GM13976 (cell line): Measurements from ENCODE around the gene ELMO1.

Experiments
- DNase-seq: peaks from one replicate; pipeline ENCODE4 v3.0.0; 2012; ENCODE audit warnings: low spot score
- in situ Hi-C: fragments of 300-500 bp; cut with MboI; formaldehyde crosslinking; loops from one replicate; pipeline ENCODE4 v1.12.0; 2022; ENCODE audit warnings: low sequenced_read_pairs, mixed read lengths, inconsistent platforms; ENCODE audit not compliant: unreplicated experiment
- TF ChIP-seq, protein P1 (sequence below): IDR thresholded peaks from 2 replicates; pipeline ENCODE4 v1.5.1; 2012; ENCODE audit warnings: borderline replicate concordance, mild to moderate bottlenecking; ENCODE audit not compliant: insufficient read depth; ENCODE audit errors: extremely low read depth, missing control alignments, control extremely low read depth

ELMO1 gene

DNA sequence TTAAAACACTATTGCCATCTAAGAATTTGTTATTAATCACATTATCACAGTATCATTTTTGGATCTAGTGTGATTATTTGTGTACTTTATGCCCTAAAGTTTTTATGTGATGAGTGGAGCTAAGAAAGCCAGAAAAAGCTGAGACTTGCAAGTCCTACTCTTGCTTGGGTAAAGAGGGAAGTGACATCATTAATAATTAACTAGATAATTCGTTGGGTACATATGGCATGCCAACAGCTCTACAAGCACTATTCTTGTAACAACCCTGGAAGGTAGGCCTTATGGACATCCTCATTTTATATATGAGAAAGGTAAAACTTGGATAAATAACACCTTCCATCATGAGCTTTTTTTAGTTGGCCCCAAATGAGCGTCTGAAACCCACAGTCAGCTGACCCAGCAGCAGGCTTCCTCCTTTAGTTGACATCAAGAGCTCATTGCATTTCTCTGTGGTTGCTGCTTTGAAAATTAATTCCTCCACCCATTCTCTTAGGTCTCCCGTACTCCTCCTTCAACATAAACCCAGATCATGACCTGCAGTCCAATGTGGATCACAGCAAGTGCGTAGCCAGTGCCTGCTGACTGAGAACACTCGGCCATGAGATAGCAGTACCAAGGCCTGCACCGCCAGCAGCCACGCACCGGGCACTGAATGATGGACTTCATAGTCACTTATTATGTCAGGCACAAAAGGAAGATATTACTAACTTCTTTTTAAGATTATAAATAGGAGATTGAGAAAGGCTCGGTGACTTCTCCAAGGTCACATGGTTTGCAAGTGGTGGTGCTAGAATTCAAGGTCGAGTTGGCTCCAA lies 432.4 kb downstream of the ELMO1 start:
- in situ Hi-C loops: no loop called here
- TF ChIP-seq, protein P1, sequence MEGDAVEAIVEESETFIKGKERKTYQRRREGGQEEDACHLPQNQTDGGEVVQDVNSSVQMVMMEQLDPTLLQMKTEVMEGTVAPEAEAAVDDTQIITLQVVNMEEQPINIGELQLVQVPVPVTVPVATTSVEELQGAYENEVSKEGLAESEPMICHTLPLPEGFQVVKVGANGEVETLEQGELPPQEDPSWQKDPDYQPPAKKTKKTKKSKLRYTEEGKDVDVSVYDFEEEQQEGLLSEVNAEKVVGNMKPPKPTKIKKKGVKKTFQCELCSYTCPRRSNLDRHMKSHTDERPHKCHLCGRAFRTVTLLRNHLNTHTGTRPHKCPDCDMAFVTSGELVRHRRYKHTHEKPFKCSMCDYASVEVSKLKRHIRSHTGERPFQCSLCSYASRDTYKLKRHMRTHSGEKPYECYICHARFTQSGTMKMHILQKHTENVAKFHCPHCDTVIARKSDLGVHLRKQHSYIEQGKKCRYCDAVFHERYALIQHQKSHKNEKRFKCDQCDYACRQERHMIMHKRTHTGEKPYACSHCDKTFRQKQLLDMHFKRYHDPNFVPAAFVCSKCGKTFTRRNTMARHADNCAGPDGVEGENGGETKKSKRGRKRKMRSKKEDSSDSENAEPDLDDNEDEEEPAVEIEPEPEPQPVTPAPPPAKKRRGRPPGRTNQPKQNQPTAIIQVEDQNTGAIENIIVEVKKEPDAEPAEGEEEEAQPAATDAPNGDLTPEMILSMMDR: no peak
- DNase-seq: no peak

DNA sequence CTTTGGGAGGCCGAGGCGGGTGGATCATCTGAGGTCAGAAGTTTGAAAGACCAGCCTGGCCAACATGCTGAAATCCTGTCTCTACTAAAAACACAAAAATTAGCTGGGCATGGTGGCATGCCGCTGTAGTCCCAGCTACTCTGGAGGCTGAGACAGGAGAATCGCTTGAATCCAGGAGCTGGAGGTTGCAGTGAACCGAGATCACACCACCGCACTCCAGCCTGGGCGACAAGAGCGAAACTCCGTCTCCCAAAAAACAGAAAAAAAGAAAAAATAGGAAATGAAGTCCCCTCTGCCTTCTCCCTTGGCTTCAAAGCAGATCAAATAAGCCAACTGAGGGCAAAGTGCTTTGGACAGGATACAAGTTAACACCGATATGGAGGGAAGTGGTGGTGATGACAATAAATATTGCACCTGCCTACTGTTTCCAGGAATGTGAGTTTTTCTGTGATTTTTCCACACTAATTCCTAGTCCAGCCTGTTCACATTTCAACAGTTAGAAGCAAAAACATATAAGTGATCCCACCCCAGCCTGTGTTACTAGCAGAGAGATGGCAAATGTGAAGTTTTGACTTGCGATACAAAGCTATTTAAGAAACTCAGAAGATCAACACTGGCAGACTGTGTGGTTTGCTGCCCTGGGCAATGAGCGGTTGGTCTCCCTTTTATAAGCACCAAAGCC lies 433.2 kb downstream of the ELMO1 start:
- in situ Hi-C loops: no loop called here
- TF ChIP-seq, protein P1: no peak
- no peak for DNase-seq

DNA sequence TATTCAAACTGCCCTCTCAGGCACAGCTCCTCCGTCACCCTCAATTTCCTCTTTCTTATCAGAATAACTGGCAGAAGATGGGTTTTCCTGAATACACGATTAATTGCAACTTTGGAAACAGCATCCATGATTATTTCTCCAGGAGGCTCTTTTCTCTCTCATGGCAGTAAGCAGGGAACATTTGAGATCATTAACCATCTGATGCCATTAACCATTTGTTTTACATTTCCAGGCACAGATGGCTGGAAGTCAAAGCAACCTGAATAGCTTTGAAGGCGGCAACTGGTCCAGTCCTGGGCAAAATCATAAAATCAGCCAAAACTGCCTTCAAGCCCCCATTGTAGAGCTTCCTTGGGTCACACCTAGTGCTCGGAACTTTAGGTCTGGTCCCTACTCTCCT lies 434.9 kb downstream of the ELMO1 start:
- in situ Hi-C loops: no loop called here
- TF ChIP-seq, protein P1: no peak
- DNase-seq: no peak

DNA sequence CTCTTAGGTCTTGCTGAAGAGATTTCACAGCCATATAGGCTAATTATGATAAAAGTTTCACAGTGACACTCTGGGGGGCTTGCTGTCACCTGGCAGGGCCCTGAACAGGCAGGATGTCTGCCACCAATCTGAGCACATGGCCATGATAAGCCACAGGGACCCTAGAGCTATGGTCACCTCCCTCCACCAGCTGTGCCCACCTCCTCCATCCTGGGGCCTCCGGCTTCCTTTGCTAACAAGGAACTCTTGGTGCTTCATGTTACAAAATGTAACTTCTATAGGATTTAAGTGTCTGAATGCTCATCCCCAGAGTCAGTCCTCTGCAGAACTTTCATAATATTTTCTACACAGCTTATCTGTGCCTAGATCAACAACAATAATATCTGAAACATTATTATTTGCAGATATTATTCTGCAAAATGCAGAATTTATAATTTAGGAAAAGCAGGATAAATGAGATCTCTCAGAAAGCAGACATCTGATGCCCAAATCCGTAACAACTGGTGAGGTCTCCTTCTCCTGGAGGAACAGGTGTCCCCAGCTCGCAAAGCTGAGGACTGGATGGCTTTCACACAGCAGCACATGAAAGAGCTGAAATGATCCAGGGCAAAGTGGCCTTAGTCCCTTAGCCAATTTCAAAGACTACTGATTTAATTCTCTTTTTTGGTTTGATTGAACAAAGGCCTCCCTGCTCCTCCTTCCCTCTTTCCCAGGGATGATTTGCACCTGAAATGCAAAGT lies 437.3 kb downstream of the ELMO1 start:
- TF ChIP-seq, protein P1: no peak
- no peak for DNase-seq
- in situ Hi-C loops: no loop called here

DNA sequence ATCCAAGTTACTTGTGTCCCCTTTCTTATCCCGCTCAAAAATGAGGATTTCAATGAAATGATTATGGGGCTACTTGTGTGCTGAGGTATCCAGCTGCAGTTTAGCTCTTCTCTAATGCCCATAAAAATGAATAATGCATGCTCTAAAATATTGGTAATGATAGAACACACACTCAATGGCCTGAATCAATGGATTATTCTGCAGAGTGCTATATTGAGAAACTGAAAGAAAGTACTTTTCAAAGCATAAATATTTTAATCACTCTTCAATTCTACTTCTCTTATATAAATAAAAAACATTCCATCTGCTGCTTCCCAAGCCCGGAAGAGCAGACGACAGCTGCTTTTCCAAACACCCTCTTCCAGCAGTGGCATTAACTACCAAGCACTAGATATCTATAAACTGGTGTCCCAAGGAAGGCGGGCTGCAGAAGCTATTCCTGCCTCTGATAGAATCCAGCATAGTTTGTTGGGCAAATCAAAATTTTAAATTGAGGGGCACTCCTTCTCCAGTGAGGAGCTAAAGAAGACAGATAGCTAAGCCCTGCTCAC lies 439.5 kb downstream of the ELMO1 start:
- in situ Hi-C loops: no loop called here
- TF ChIP-seq, protein P1: no peak
- DNase-seq: no peak

DNA sequence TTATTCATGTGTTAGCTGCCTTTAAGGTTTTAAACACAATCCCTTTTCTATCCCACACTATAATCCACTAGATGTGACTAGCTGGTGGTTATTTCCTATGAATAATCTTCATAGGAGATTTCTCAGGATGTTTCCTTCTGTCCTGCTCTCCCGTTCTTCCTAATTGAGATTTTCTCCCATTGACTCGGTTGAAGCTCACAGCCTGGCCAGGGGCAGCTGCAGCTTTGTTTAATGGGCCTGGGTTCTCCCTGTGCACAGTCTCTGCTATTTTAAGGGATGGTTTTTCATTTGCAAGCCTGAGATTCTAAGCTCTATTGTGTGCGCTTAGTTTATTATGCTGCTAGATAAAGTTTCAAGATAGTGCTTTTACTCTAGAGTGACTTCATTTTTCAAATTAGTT lies 441.0 kb downstream of the ELMO1 start:
- in situ Hi-C loops: no loop called here

More for the DNA sequence above, 441.0 kb downstream of the ELMO1 start:
- no peak for DNase-seq
- TF ChIP-seq, protein P1: no peak
